Stimulated activated effector memory CD8-positive, alpha-beta T cell treated with anti-CD3 and anti-CD28 coated beads, Interleukin-12 subunit alpha, Interleukin-12 subunit beta, amount 100 ng/mL, for 72 hours (primary cell): ENCODE measurements around the gene SYK.
A peak's percentile ranks its signal among the peaks of the same experiment; 100 is the strongest.

Experiments used
- ATAC-seq: fragments of 150-1000 bp; cut with Tn5 transposase; 2 replicates; pipeline ENCODE4 v1.10.0; 2021
- DNase-seq, 2 donors: peaks; one replicate each; pipeline ENCODE4 v3.0.0; 2021 to 2022; ENCODE audit warnings: low spot score in 2 of 2
- H3K27ac Mint-ChIP-seq: one replicate; pipeline ENCODE4 v1.8.0; 2022; ENCODE audit warnings: mild to moderate bottlenecking, mixed read lengths
- H3K36me3 Mint-ChIP-seq: one replicate; pipeline ENCODE4 v1.8.0; 2022; ENCODE audit warnings: mild to moderate bottlenecking, mixed read lengths
- H3K4me1 Mint-ChIP-seq: one replicate; pipeline ENCODE4 v1.8.0; 2022; ENCODE audit warnings: mixed read lengths
- H3K4me3 Mint-ChIP-seq: one replicate; pipeline ENCODE4 v1.8.0; 2022; ENCODE audit warnings: mild to moderate bottlenecking, mixed read lengths
- H3K9me3 Mint-ChIP-seq: one replicate; pipeline ENCODE4 v1.8.0; 2022; ENCODE audit warnings: mixed read lengths

Gene SYK

DNA sequence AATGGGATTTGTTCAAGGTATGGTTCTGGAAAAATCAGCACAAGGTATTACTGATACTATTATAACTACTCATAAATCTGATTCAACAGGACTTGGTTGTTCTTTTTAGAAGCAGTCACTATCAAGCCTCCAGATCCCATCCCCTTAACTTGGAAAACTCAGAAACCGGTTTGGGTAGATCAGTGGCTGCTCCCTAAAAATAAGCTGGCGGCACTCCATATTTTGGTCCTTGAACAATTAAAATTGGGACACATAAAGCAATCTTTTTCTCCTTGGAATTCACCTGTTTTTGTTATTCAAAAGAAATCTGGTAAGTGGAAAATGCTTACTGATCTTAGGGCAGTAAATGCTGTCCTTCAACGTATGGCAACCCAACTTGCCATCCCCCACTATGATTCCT lies 104.2 kb downstream of the SYK start:
- H3K27ac Mint-ChIP-seq: no peak overlapping the region
- H3K36me3 Mint-ChIP-seq: no peaks in the 10 kb centered on the region
- peaks cover 5% of the 10 kb centered on the region for H3K4me1 Mint-ChIP-seq
- no peak for DNase-seq
- H3K4me3 Mint-ChIP-seq: no peak overlapping the region
- no peaks in the 10 kb centered on the region for H3K9me3 Mint-ChIP-seq
- ATAC-seq: no peak

DNA sequence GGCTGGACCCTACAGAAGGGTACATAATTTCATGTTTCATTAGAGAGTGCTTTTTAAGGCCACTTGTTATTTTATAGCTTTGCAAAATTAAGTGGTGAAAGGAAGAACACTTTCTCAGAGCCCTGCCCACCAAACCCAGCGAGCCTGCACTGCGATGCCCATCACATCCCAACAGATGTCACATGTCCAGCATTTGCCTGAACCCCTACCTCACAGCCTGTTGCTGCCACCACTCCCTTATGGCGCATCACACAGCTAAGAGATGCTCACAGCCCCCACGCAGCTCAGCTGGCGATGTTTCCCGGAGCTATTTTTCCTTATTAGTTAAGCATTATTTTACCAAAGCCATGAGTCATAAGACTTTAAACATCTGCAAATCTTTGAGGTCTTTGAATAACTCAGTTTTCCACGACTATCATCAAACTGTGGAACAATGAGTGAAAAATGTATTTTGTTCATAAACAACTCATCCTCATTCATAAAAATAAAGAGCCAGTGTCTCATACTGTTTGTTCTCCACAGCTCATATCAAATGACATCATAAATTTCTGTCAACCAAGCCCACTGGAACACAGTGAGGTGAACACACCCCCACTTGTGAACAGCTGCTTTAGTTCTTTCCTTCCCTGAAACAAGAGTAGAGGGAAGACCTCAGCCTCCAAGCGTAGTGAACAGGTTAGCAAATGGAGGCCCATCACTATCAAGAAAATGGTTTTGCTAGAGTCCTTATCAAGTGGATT lies 104.9 kb downstream of the SYK start:
- Mint-ChIP-seq H3K4me3 (no peak overlapping the region), H3K9me3 (no peaks in the 10 kb centered on the region), H3K27ac (no peak overlapping the region), H3K4me1 (peaks cover 5% of the 10 kb centered on the region), H3K36me3 (no peaks in the 10 kb centered on the region)
- no peak for ATAC-seq
- DNase-seq: no peak

DNA sequence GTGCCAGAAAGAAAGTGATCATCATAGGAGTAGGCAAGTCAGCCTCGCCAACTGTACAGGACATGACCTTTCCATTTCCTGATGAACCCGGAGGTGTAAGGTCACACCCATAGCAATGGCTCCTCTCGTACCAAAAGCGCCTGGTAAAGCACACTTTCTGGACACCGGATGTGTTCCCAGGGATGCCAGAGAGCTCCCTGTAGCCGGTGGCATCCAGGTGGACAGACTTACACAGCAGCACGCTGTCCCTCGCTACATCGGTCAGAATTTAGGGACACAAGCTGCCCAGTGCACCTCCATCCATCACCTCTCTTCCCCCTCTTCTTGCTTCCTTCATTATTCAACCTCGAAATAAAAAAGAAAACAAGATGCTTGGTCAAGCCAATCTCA lies 105.4 kb downstream of the SYK start:
- Mint-ChIP-seq H3K9me3 (no peaks in the 10 kb centered on the region), H3K27ac (no peak overlapping the region), H3K4me1 (peaks cover 2% of the 10 kb centered on the region), H3K4me3 (no peak overlapping the region), H3K36me3 (no peaks in the 10 kb centered on the region)
- ATAC-seq (no peak), DNase-seq (no peak)

DNA sequence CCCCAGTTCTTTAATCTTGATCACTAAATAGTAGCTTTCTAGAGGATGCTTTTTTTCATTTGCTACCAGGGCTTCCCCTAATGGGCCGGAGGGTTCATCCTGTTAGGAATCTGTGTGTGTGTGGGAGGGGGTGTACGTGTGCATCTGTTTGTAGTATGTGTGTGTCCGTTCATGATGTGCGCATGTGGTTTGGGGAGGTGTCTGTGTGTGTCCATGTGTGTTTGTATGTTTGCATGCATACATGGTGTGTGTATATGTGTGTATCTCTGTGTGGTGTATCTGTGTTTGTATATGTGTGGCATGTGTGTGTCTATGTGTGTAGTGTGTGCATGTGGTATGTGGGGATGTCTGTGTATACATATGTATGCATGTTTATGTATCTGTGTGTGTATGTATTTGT lies 106.2 kb downstream of the SYK start:
- Mint-ChIP-seq H3K36me3 (no peaks in the 10 kb centered on the region), H3K4me1 (no peaks in the 10 kb centered on the region), H3K4me3 (no peak overlapping the region), H3K9me3 (no peaks in the 10 kb centered on the region), H3K27ac (no peak overlapping the region)
- no peak for DNase-seq
- no peak for ATAC-seq

DNA sequence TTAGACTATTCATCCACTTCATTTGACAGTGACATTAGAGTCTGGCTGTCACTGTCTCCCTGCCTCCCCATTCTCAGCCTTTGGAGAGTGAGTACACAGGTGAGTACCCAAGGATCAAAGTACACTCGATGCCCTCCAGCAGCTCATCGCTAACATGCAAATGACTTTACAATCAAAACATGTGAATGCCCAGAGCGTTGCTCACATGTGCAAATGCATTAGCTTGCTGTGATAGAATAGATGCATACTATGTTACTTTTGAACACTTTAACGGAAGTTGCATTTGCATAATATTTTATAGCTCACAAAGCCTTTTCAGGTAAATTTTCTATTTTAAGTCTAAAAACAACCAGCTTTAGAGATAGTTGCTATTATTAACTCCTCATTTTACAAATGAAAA lies 107.6 kb downstream of the SYK start:
- H3K4me1 Mint-ChIP-seq: no peaks in the 10 kb centered on the region
- H3K27ac Mint-ChIP-seq: no peak overlapping the region
- H3K9me3 Mint-ChIP-seq: no peaks in the 10 kb centered on the region
- H3K4me3 Mint-ChIP-seq: no peak overlapping the region
- no peak for DNase-seq
- no peaks in the 10 kb centered on the region for H3K36me3 Mint-ChIP-seq
- ATAC-seq: no peak

DNA sequence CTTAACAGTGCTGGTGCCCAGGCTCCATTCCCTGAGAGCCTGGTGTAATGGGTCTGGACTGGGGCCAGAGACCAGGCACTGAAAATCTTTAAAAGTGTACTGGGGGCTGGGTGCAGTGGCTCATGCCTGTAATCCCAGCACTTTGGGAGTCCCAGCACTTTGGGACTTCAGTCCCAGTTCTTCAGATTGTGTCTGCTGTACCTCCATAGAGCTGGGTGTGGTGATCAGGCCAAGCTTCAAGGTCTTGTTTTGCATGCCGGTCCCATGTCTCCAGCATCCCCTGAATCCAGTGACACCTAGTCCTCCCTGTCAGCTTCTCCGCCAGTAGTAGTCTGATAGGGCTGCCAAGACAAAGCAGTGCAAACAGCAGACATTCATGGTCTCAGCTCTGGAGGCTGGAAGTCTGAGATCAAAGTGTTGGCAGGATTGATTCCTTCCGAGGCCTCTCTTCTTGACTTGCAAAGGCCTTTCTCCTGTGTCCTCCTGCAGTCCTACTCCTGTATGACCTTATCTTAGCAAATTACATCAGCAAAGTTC lies 108.2 kb downstream of the SYK start:
- Mint-ChIP-seq H3K27ac (no peak overlapping the region), H3K4me3 (no peak overlapping the region), H3K4me1 (peaks cover 4% of the 10 kb centered on the region), H3K36me3 (no peaks in the 10 kb centered on the region), H3K9me3 (no peaks in the 10 kb centered on the region)
- ATAC-seq: no peak
- DNase-seq: no peak

DNA sequence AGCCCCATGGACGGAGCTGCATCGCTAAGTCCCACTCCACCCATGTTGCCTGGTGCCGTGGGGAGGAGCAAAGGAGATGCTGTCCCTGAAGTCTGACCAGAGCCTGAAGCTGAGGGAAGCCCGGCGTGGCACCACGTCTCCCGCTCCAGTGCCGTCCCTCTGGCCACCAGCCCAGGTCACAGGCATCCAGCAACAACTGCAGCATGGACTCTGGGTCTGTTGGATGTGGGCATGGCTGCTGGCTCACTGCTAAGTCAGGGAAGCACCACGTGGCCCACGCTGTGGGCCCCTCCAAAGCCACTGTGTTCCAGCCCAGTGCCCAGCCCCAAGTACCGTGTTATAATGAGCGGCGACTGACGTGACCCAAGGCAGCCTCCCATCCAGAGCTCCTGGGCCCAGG lies 112.6 kb downstream of the SYK start:
- H3K27ac Mint-ChIP-seq: no peak overlapping the region

DNA sequence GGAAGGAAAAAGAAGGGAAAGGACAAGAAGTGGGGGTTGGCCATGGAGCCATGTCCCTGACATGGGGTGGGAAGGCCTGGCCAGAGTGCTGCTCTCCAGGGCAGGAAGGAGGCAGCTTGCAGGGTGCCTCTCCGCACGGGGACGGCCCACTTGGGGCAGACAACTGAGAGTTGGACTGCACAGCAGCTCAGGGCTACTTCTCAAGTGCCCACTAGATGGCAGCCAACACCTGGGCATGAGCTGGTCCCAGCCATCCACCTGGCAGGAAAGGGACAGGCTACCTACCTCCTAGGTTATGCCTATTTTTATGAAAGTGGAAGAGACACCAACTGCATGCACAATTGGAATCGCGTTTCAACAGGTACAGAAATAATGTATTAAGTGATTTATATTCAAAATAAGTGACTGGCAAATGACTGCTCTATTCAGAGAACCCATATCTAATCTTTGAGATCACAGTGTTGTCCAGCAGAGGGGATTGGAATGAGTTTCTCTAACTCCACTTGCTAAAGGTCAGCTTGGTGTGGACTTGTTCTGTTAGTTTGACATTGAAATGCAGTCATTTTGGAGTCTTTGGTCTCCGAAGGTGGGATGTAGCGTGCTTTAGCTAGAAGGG lies 113.4 kb downstream of the SYK start:
- Mint-ChIP-seq H3K36me3 (no peaks in the 10 kb centered on the region), H3K9me3 (no peaks in the 10 kb centered on the region), H3K27ac (no peak overlapping the region), H3K4me3 (no peak overlapping the region), H3K4me1 (peaks cover 6% of the 10 kb centered on the region)
- peak; percentile 91 for ATAC-seq
- DNase-seq: peak; percentile 70 to 85

More for the DNA sequence above, 112.6 kb downstream of the SYK start:
- Mint-ChIP-seq H3K4me3 (no peak overlapping the region), H3K9me3 (no peaks in the 10 kb centered on the region), H3K4me1 (peaks cover 6% of the 10 kb centered on the region), H3K36me3 (no peaks in the 10 kb centered on the region)
- ATAC-seq: no peak
- DNase-seq: no peak

DNA sequence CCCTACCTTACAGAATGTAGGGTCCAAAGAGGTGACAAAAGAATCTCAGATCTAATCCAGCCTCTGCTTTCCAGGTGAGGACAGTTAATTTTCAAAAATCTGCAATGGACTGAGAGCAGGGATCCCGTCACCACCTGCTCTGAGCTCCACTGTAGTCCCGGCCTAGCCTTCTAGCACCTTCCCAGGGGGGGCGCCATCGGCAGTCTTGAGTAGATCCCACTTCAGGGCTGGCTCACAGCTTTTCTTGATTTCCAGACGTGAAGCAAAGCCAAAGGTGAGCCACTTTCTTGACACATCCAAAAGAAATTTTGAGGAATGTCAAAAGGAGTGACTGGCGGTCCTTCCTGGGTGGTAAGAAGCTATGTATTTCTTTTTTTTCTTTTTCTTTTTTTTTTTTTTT lies 114.1 kb downstream of the SYK start:
- Mint-ChIP-seq H3K4me3 (no peak overlapping the region), H3K9me3 (no peaks in the 10 kb centered on the region), H3K36me3 (no peaks in the 10 kb centered on the region), H3K4me1 (peaks cover 6% of the 10 kb centered on the region), H3K27ac (no peak overlapping the region)
- peak; percentile 11 to 62 for DNase-seq
- no peak for ATAC-seq

DNA sequence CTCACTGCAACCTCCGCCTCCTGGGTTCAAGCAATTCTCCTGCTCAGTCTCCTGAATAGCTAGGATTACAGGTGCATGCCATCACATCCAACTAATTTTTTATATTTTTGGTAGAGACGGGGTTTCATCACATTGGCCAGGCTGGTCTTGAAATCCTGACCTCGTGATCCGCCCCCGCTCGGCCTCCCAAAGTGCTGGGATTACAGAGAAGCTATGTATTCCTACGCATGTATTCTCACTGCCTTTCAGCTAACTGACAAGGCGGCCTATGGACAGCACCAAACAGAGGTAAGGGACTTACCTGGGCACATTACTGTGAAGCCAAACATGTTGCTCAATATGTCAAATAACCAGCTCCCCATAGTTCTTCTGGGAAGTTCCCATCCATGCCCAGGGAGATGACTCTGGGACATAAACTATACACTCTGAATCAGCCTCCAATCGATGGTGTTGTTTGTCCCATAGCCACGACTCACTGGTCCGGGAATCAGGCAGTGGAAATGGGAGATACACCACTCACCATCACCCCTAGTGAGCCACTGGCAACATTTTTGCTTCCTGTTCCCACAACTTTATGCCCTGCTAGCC lies 114.6 kb downstream of the SYK start:
- Mint-ChIP-seq H3K36me3 (no peaks in the 10 kb centered on the region), H3K4me3 (no peak overlapping the region), H3K9me3 (no peaks in the 10 kb centered on the region), H3K27ac (peak overlapping the region; percentile 49), H3K4me1 (peaks cover 6% of the 10 kb centered on the region)
- no peak for ATAC-seq
- no peak for DNase-seq

DNA sequence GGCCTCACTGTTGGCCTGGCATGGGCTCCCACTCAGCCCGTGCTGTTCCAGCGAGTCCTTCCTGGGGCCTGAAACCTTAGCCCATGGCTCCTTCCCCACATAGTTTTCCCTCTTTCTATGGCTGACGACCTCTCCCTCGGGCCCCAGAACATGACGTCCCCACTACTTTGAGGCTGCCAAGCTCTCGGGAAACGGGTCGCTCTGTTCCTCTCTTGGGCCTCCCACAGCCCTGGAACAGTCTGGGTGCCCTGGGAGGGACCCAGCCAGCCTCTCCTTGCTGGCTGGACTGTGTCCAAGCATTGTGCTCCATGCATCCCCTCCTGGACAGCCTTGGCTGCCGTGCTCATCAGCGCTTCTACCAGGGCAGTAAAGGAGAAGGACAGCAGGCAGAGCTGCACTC lies 118.3 kb downstream of the SYK start:
- H3K4me3 Mint-ChIP-seq: no peak overlapping the region
- H3K27ac Mint-ChIP-seq: no peak overlapping the region

DNA sequence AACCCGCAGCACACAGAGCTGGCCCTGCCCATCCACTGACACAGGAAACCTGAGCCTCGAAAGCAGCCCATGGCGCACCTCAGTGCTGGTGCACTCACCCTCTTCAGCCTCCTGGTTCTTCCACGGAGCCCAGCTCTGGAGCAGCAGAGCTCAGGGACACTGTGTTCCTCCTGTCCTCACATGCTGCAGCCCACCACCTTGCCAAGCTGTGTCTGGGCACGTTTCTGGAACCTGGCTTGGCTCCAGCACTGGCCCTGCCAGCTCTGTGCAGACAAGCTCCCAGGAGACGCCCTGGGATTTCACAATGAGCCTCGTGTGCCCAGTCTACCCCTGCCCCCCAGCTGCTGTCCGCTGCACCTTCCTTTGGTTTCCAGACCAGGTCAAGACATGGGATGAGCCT lies 119.5 kb downstream of the SYK start:
- H3K4me3 Mint-ChIP-seq: no peak overlapping the region
- H3K36me3 Mint-ChIP-seq: no peaks in the 10 kb centered on the region
- H3K27ac Mint-ChIP-seq: no peak overlapping the region
- ATAC-seq (no peak), DNase-seq (no peak)
- H3K9me3 Mint-ChIP-seq: no peaks in the 10 kb centered on the region
- no peaks in the 10 kb centered on the region for H3K4me1 Mint-ChIP-seq

More for the DNA sequence above, 118.3 kb downstream of the SYK start:
- Mint-ChIP-seq H3K9me3 (no peaks in the 10 kb centered on the region), H3K4me1 (peaks cover 1% of the 10 kb centered on the region), H3K36me3 (no peaks in the 10 kb centered on the region)
- DNase-seq: no peak
- no peak for ATAC-seq

DNA sequence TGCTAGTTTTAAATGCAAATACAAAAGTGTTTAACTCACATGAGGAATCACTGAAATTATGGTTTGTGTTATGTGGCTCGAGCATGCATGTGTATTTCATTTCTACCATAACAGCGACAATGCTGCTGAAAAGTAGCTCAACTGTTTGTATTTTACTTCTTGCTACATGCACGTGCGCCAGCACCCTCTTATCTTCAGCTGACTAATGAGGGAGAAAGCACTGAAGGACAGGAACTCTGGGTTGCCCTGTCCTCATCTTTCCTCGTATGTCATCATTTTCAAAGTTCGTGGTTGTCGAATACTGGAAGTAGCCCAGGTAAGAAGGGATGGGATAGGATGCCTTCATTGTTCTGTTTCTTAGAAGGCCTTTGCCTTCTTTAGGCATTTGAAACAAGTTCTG lies 120.3 kb downstream of the SYK start:
- DNase-seq (no peak), ATAC-seq (no peak)
- Mint-ChIP-seq H3K36me3 (no peaks in the 10 kb centered on the region), H3K4me1 (no peaks in the 10 kb centered on the region), H3K4me3 (no peak overlapping the region), H3K27ac (no peak overlapping the region), H3K9me3 (no peaks in the 10 kb centered on the region)

DNA sequence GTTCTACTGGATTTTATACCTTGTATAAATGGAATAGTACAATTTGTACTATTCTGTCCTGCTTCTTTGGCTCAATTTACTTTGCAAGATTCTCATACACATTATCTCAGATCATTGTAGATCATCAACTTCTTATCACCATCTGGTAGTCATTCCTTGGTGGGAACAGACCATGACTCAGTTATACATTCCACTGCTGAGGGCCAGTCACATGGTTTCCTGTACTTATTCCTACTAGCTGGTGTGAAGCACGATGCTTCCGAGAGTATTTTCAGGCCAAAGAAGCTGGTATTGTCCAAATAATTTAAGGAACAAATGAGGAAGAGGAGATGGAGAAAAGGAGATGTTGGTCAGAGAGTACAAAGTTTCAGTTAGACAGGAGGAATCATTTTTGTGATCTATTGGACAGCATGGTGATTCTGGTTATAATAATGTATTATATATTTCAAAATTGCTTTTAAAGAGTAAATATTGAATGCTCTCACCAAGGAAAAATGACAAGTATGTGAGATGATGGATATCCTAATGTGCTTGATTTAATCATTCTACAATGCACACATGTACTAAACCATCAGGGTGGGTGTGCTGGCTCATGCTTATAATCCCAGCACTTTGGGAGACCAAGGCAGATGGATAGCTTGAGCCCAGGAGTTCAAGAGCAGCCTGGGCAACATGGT lies 124.1 kb downstream of the SYK start:
- DNase-seq (no peak), ATAC-seq (no peak)
- no peak overlapping the region for H3K4me3 Mint-ChIP-seq
- H3K4me1 Mint-ChIP-seq: peaks cover 5% of the 10 kb centered on the region
- H3K9me3 Mint-ChIP-seq: no peaks in the 10 kb centered on the region
- H3K36me3 Mint-ChIP-seq: no peaks in the 10 kb centered on the region
- H3K27ac Mint-ChIP-seq: no peak overlapping the region

DNA sequence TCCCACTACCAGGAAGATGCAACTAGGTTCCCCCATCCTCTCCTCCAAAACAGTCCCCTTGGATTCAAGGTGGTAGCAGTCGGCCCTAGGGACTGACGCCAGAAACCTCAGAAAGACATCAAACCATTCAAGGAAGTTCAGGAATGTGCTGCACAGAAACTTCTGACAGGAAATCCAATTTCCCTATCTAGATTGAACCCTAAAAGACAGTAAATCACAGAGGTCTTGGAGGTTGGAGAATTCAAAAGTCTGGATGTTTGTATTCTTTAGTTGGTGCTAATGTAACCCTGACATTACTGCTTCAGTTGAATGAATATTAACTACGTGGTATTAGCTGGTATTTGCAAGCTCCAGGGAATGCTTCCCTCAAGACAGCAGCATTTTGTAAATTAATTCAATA lies 125.3 kb downstream of the SYK start:
- Mint-ChIP-seq H3K27ac (no peak overlapping the region), H3K36me3 (no peaks in the 10 kb centered on the region), H3K4me3 (no peak overlapping the region), H3K4me1 (peaks cover 5% of the 10 kb centered on the region), H3K9me3 (no peaks in the 10 kb centered on the region)
- ATAC-seq (no peak), DNase-seq (no peak)
